NCI-H774 (cell line): ENCODE data around the gene ST3GAL3.
A peak's percentile ranks its signal among the peaks of the same experiment; 100 is the strongest.

ENCODE experiments used
- DNase-seq: peaks from one replicate; lab custom pipeline; 2025; lab: John Stamatoyannopoulos, UW

The ST3GAL3 gene, protein sequence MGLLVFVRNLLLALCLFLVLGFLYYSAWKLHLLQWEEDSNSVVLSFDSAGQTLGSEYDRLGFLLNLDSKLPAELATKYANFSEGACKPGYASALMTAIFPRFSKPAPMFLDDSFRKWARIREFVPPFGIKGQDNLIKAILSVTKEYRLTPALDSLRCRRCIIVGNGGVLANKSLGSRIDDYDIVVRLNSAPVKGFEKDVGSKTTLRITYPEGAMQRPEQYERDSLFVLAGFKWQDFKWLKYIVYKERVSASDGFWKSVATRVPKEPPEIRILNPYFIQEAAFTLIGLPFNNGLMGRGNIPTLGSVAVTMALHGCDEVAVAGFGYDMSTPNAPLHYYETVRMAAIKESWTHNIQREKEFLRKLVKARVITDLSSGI

DNA sequence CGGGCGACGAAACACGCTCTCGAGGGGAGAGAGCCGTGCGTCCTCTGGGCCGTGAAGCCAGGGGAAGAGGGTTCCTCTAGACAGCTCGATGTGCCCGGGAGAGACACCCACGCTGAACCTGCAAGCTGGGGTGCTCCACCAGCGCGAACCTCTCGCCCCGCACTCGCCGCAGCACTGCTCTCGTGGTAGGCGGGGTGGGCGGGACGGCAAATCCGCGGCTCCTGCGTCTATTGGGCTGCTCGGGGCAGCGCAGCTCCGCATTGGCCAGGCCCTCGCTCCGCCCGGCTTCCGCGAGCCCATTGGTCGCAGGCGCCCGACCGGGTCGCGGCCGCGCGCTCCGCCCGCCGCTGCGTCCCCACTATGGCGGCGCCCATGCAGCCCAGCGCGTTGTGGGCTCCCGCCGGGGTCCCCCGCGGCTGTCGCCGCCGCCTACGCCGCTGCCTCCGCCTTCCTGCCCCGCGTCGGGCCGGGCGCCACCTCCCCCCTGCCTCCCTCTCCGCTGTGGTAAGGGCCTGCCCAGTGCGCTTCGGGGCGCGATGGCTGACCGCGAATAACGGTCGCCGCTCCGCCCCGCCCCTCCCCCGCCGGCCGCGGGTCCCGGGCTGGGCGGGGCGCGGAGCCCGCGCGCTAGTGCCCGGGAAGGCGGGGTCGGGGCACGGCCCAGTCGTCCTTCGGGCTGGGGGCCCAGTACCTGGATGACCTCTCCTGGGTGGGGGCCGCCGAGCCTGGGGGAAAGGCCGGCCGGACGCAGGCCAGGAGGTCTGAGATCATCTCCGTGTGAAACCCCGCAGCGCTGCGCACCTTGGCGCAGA is at the start of gene ST3GAL3:
Gene ST3GAL3, plus strand, starts transcription at position 347 of the 812 bp plus-strand sequence. CDS start 28,727 bp downstream, outside the sequence.
- peak; percentile 98 for DNase-seq

- DNase-seq = no peak
Observed at GRCh38 chr1:43659212-43660166, 47.8 kb upstream of the ST3GAL3 start.

GRCh38 chr1:43660355-43660754 is 47.0 kb upstream of the ST3GAL3 start:
- no peak for DNase-seq

DNA sequence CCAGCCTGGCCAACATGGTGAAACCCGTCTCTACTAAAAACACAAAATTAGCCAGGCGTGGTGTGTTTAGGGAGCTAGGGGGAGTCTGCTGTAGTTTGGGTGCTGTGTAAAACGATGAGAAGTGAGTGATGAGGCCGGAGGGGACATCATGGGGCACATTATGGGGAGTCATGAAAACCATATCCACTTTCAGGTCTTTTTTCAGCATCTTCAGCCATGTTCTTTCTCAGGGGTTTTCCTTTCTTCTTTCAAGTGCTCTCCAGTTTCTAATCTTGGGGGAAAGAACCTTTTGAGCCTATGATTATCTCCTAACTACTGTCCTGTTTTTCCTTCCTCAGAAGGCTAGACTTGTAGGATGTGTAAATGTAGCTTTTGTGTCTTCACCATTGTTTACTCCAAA is 43.0 kb upstream of the ST3GAL3 start:
- no peak for DNase-seq

DNA sequence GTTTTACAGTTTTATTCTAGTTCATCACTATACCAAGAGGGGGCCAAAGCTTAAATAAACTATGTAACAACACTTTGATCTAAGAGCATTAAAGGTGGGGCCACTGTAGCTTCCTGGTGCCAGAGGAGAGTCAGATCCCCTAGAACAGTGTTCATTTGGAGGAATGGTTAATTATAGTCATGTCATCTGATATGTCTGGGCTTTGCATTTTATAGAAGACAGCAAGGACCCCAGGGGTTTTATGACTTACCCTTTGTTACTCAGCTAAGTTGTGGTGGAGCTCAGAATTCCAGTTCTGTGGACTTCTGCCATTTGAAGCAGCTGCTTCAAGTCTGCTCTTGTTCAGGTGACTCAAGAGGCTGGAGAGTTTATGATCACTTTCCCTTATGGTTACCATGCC is 40.7 kb upstream of the ST3GAL3 start:
- no peak for DNase-seq

DNA sequence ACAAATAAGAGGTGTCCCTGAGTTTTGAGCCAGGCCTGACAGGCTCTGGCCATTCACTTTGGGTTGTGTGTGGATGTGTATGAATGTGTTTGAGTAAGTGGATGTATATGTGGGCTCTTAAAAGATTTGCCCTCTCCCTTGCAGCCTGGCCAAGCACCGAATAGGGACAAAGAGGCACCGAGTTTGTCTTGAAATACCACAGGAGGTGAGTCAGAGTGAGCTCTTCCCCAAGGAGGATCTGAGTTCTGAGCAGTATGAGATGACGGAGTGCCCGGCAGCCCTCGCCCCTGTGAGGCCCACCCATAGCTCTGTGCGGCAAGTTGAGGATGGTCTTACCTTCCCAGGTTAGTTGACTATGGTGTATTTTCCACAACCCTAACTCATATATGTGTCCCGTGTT is 38.4 kb upstream of the ST3GAL3 start:
- no peak for DNase-seq

DNA sequence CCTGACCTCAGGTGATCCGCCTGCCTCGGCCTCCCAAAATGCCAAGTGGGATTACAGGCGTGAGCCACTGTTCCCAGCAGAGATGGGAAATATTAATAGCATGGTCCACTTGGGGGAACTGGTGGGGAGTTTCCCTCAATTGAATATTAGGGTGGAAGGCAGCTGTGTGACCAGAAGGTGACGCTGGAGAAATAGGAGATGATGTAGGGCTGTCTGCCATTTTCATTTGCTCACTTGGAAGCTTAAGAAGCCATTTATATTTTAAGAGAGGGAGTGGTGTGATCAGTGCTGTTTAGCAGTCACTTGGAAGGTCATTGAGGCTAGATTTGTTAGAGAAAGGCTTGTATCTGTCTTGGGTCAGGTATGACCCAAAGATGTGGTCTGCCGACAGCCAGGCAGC is 37.5 kb upstream of the ST3GAL3 start:
- no peak for DNase-seq

GRCh38 chr1:43671193-43671592 is 36.1 kb upstream of the ST3GAL3 start:
- no peak for DNase-seq

- no peak for DNase-seq
Observed at GRCh38 chr1:43671626-43672330, 35.6 kb upstream of the ST3GAL3 start.

DNA sequence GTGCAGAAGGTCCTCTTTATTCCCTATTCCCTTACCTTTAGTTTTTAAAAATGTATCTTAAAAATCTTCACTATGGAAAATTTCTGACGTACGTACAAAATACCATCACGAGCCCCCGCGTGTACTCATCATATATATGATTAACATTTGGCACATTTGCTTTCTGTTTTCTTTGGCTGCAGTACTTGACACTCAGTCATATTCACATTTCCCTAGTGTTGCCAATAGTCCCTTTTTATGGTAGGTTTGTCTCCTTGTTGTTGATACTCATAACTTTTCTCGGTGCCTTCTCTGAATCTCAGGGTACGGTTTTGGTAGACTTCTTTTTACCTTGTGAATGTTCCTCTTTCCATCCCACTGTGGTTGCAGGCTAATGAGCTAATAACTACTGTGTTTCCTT is 34.1 kb upstream of the ST3GAL3 start:
- DNase-seq = no peak

DNA sequence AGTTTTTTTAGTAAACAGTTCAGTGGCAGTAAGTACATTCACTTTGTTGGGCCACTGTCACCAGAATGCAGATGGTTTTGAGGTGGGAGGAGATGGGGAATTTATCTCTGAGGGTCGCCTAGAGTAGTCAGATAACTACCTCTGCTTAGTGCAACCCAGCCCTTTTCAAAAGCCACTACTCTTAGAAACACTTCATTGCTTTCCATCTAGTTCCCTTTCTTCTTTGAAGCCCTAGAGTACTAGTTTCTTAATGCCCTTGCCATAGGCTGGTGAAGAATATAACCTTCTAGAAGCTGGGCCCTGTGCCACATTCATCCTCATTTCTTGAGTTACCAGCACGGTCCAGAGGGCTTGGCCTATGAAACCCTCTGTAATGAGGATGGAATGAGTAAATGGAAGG is 28.4 kb upstream of the ST3GAL3 start:
- no peak for DNase-seq

DNA sequence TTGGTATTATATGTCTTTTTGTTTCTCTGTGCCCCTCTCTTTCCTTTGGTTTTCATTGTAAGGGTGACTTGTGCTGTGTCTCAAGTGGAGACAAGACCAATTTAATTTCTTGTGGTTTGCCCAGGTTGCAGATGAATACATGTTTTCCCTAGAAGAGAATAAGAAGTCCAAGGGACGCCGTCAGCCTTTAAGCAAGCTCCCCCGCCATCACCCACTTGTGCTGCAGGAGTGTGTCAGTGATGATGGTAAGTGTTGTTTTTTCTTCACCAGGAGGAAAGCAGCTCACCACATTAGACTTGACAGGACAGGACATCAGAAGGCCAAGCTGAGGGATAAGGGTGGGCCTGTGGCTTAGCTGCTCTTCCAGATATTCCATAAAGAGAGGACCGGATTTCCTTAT is 23.8 kb upstream of the ST3GAL3 start:
- no peak for DNase-seq

DNA sequence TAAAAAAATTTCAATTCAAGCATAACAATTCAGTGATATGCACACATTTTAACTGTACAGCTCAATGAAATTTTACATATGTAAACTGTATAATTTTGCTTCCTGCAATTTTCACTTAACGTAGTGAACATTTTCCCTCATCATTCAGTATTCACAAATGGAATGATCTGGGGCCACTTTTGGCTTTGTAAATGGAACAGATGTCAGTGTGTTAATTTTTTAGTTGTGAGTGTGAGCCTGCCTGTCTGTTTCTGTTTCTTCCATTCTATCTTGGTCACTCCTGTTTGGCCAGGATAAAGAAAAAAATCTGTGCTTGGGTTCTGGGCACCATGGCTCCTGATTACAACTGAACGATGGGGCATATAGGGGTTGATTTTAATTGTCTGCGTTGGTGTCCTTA is 20.5 kb upstream of the ST3GAL3 start:
- no peak for DNase-seq

DNA sequence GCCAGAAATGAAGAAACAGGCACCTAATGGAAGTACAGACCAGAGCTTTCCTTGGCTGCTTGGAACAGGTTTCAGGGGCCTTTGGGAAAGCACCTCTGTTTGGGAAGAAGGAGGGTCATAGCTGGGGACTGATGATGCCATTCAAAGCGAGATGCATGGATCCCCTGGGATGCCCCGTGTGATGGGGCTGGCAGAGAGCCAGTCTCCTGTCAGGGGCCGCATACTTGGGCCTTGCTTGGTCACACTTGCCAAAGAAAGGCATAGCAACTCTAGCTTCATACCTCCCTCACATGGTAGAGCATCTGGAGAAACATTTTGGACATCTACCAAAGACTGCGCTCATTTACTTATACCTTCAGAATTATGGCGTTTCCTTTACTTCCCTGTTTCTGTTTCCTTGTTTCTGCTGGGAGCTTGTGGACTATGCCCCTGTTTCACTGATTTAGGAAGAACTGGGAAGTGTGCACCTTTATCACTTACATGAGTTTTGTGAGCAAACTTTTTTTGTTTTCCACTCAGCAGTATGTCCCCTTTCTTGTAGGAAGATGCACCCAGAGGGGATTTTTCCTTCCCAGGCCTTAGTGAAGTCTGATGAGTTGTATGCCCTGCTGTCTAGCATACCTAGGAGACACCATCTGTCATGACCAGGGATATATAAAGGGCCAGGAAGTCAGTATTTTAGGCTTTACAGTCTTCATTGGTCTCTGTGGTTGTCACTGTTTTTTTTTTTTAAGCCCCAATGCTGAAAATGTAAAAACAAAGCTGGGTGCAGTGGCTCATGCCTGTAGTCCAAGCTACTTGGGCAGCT is 19.8 kb upstream of the ST3GAL3 start:
- no peak for DNase-seq

DNA sequence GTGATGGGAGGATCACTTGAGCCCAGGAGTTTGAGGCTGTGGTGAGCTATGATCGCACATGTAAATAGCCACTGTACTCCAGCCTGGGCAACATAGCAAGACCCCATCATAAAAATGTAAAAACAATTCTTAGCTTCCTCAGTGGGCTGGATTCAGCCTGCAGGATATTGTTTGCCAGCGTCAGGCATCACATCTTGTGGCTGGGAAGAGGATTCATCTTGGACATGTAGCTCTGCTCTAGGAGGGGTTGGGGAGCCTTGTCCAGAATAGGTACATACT is 19.3 kb upstream of the ST3GAL3 start:
- no peak for DNase-seq

GRCh38 chr1:43688594-43689000 is 18.7 kb upstream of the ST3GAL3 start:
- DNase-seq = no peak

DNA sequence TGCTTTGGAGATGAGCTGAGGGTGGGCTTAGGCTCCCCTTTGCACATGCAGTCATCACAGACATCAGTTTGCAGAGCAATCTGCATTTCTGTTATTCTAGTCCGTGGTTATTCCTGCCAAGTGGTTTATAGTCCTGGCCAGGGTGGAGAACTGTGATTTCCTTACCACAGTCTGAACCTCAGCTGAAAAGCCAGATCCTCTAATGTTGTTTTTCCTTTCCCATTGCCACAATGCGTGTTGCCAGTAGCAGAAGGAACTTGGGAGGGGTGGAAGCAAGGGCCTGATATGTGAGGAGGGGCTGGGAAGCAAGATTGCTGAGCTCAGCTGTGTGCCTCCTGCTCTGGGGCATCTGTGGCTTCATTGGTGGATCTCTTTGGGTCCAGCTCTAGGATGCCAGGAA is 18.0 kb upstream of the ST3GAL3 start:
- DNase-seq = no peak

- no peak for DNase-seq
Observed at GRCh38 chr1:43691871-43692815, 15.2 kb upstream of the ST3GAL3 start.

GRCh38 chr1:43693371-43693770 is 14.0 kb upstream of the ST3GAL3 start:
- DNase-seq = no peak

- no peak for DNase-seq
Observed at GRCh38 chr1:43699281-43699680, 8.1 kb upstream of the ST3GAL3 start.
